Sigmoid colon (tissue), 3 donors: ENCODE measurements around the gene SLC26A8.

Source experiments
- CTCF ChIP-seq, 4 experiments: fragments of 450-650 bp in 3 of 4; fragments of 200-600 bp in 1 of 4; IDR thresholded peaks; one replicate each; pipeline ENCODE4 v1.5.1; 2016 to 2019; ENCODE audit warnings: antibody characterized with exemption in 4 of 4, mild to moderate bottlenecking in 3 of 4, moderate library complexity in 2 of 4
- POLR2A ChIP-seq, 2 donors: fragments of 450-650 bp; IDR thresholded peaks; one replicate each; pipeline ENCODE4 v1.6.1; 2016; ENCODE audit warnings: antibody characterized with exemption in 2 of 2, mild to moderate bottlenecking in 2 of 2, moderate library complexity in 2 of 2

- TF ChIP-seq CTCF (IDR thresholded peaks at IDR 0.05) (no peak), POLR2A (IDR thresholded peaks at IDR 0.05) (no peak)
Observed at GRCh38 chr6:35948725-35949124, 75.7 kb downstream of the SLC26A8 start.
